Globus pallidus (tissue), 1 donor: ENCODE measurements around the gene PHRF1.

Experiments used
- DNase-seq: peaks from one replicate; pipeline ENCODE4 v3.0.0-alpha.2; 2015; ENCODE audit warnings: low spot score

The PHRF1 gene

GRCh38 chr11:537622-538430 lies 38.4 kb upstream of the PHRF1 start:
- DNase-seq = no peak

DNA sequence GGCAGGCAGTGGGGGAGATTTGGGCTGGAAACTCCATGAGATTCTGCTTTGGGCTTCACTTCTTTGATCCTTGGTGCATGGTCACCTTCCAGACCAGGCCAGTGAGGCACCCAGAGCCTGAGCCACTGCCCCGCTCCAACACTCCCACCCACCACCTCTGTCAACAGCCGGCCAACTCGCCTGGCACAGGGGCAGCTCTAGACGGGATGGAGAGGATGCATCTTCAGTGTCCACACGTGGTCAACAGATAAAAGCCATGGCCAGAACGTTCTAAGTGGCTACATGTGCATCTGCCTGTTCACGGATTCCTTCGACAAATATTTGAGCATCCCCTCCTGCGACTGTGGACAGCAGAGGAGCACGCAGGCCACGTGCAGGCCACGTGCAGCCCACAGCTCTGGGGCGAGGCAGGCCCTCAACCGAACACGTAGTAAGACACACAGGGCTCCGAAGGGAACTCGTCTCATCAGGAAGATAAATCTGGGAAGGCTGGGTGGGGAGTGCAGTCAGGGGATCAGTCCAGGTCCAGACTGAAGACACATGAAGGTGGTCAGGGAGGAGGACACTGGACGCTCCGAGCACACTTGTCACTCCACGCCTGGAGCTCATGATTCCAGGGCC lies 37.7 kb upstream of the PHRF1 start:
- no peak for DNase-seq

DNA sequence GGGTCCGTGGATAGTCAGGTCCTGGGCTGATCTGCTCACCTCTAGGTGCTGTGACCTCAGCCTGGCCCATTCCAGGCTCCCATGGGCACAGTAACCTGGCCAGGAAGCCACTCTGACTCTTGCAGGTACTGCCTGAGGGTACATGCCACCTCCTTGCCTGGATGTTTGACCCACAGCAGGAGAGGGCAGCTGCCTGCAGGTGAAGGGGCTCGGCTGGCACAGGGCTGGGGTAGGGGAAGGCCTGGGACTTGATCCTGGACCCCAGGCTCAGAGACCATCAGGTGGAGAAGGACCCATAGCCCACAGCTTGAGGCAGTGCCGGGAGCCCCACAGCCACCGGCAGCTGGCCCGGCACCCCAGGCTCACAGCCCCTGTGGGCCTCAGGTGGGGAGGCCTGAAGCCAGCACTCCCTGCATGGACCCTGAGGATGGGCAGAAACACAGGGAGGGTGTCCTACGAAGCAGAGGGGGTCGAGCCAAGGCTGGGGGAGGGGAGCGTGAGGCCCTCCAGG lies 36.2 kb upstream of the PHRF1 start:
- DNase-seq = no peak

DNA sequence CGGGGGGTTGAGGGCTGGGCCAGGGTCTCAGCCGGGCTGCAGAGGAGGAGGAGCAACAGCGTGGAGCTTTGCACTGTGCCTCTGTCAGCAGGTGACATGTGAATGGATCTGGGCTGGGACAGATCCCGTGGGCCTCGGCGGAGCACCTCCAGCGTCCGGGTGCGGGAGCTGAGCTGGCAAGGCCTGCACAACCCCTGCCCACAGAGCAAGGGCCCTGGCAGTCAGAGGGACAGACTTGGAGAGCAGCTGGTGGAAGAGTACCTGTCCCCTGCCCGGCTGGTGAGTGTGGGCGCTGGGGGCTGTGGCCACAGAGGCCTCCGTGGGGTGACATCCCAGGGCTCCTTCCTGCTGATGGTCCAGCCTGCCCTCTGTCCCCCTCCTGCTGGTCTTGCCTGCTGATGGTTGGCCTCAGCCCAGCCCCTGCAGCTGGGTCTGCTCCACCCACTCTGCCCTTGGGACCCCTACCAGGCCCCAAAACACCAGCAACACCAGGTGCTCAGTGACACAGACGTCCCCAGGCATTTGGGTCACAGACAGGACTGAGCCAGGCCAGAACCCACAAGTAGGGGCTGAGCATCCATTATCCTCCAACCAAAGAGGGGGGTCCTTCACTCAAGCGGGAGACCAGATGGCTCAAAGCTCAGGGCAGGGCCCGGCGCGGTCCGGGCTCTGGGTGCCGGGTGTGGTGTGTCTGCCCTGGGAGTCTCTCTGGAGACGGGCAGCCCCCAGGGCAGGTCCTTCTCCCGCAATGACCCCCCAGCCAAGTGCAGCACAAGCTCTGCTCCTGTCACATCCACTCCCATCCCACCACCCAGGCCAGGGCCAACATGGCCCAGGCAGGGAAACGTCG lies 35.5 kb upstream of the PHRF1 start:
- DNase-seq = no peak

- no peak for DNase-seq
Measured at GRCh38 chr11:541433-541885, 34.8 kb upstream of the PHRF1 start.

- no peak for DNase-seq
Measured at GRCh38 chr11:544817-545166, 31.5 kb upstream of the PHRF1 start.

DNA sequence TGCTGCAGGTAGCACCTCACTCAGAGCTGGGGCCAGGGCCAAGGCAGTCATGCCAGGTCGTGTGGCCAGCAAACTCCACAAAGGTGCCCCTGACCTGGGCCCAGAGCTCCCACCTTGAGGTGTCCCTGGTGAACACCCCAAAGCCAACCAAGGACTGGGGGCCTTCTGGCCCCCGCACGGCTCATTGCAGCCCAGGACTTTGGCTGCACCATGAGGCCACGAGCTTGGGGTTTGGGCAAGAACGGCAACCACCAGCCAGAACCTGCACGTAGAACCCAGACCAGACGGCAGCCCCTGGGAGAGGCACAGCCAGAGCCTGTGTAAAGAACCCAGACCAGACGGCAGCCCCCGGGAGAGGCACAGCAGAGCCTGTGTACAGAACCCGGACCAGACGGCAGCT lies 31.1 kb upstream of the PHRF1 start:
- DNase-seq = no peak

- no peak for DNase-seq
Measured at GRCh38 chr11:548700-549603, 27.3 kb upstream of the PHRF1 start.

DNA sequence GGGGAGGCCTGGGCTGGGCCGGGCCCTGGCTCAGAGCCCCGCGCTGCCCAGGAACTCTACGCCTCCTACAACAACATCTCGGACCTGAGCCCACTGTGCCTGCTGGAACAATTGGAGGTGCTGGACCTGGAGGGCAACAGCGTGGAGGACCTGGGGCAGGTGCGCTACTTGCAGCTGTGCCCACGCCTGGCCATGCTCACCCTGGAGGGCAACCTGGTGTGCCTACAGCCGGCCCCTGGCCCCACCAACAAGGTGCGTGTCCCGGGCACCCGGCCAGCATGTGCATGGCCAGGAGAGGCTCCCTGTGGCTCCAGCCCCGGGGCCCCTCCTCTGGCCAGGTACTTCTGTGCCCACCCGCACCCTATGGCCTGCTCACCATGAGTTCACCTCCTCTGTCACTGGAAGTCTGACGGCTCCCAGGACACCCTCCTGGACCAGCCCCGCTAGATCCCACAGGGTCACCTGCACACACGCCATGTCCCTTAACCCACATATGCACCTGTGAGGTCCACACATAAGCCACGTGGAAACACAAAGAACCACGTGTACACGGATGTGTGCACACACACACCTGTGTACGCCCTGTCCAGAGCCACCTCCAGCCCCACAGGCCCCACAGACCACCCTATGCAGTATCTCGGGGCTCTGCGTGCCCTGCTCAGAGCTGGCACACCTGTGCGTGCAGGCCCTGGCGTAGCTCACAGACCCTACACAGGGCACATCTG lies 26.1 kb upstream of the PHRF1 start:
- no peak for DNase-seq

DNA sequence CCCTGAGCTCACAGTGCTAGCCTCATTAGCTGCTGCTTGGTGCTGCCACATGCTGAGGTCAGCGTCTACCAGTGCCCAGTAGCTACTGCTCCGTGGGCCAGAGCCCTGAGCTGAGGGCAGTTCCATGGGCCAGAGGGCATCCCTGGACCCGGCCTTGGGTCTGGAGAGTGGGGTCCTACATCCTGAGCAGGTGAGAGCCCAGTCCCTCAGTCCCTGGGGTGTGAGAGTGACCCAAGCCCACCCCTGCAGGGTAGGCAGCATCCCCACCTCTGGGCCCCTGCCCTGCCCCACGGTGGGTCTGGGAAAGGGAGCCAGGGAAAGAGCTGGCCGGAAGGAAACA lies 25.6 kb upstream of the PHRF1 start:
- no peak for DNase-seq

- DNase-seq = no peak
Measured at GRCh38 chr11:551131-551530, 25.1 kb upstream of the PHRF1 start.

- no peak for DNase-seq
Measured at GRCh38 chr11:551596-551995, 24.7 kb upstream of the PHRF1 start.

DNA sequence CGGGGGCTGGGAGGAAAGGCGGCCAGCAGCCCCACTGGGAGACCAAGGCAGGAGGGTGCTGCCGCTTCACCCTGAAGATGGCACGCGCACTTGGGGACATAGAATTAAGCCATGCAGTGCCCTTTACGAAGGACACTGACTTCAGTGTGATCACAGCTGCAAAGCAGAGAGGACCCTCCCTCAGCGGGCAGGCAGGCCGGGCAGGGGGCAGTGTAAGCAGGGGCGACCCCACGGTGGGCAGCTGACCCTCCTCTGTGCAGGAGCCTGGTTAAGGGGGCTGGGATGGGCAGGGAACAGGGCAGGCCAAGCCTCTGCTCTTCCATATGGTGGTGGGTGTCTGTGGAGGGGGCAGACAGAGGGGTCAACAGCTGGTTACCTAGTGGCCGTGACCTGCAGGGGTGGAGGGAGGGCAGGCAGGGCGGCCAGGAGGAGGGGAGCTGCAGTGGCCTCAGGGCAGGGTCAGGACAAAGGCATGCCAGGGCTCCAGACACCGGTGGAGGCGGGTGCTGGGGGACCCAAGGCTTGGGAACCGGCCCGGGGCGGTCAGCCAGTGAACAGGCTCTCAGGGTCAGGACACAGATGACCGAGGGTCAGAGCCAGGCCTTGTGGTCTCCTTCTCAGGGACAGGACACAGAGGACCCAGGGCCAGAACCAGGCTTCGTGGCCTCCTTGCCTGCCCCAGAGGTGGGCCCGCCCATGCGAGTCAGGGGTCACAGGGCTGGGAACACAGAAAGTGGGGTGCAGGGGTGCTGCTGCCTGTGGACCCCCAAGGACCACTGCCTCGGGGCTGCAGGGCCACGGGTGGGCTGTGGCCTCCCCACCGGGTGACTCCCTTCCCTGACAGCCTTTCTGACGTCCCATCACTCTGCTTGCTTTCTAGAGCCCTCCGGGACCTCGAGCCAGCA lies 22.9 kb upstream of the PHRF1 start:
- DNase-seq = no peak

GRCh38 chr11:553988-554340 lies 22.3 kb upstream of the PHRF1 start:
- no peak for DNase-seq

- DNase-seq = no peak
Measured at GRCh38 chr11:554428-555226, 21.6 kb upstream of the PHRF1 start.

- no peak for DNase-seq
Measured at GRCh38 chr11:555227-555779, 21.0 kb upstream of the PHRF1 start.

- no peak for DNase-seq
Measured at GRCh38 chr11:555780-556661, 20.2 kb upstream of the PHRF1 start.
